GM12865 (cell line): ENCODE data around the gene MTA3.

ENCODE experiments used
- DNase-seq: peaks from one replicate; pipeline ENCODE4 v3.0.0; 2010; ENCODE audit warnings: low read depth
- H3K4me3 ChIP-seq: 2 replicates; pipeline ENCODE4 v1.5.1; 2011; ENCODE audit warnings: mild to moderate bottlenecking, low read depth, low read length, control low read depth
- TF ChIP-seq, protein P1 (sequence below): IDR thresholded peaks from 2 replicates; pipeline ENCODE4 v1.5.1; 2011; ENCODE audit warnings: low read length, control low read depth, low read depth, inconsistent platforms; ENCODE audit not compliant: insufficient read depth; ENCODE audit errors: missing control alignments

MTA3 gene

GRCh38 chr2:42648796-42649195 is 80.4 kb downstream of the MTA3 start:
- TF ChIP-seq, protein P1, sequence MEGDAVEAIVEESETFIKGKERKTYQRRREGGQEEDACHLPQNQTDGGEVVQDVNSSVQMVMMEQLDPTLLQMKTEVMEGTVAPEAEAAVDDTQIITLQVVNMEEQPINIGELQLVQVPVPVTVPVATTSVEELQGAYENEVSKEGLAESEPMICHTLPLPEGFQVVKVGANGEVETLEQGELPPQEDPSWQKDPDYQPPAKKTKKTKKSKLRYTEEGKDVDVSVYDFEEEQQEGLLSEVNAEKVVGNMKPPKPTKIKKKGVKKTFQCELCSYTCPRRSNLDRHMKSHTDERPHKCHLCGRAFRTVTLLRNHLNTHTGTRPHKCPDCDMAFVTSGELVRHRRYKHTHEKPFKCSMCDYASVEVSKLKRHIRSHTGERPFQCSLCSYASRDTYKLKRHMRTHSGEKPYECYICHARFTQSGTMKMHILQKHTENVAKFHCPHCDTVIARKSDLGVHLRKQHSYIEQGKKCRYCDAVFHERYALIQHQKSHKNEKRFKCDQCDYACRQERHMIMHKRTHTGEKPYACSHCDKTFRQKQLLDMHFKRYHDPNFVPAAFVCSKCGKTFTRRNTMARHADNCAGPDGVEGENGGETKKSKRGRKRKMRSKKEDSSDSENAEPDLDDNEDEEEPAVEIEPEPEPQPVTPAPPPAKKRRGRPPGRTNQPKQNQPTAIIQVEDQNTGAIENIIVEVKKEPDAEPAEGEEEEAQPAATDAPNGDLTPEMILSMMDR, result no peak
- H3K4me3 ChIP-seq, result no peak overlapping the region
- no peak for DNase-seq

- H3K4me3 ChIP-seq, result no peak overlapping the region
- TF ChIP-seq, protein P1, result no peak
- DNase-seq, result no peak
Observed at GRCh38 chr2:42651057-42651456, 82.6 kb downstream of the MTA3 start.

GRCh38 chr2:42652086-42652485 is 83.7 kb downstream of the MTA3 start:
- TF ChIP-seq, protein P1, result no peak
- DNase-seq, result peak; percentile 32
- no peak overlapping the region for H3K4me3 ChIP-seq

- no peak for DNase-seq
- no peak overlapping the region for H3K4me3 ChIP-seq
- TF ChIP-seq, protein P1, result no peak
Observed at GRCh38 chr2:42653039-42653438, 84.6 kb downstream of the MTA3 start.

GRCh38 chr2:42653908-42654445 is 85.5 kb downstream of the MTA3 start:
- DNase-seq, result no peak
- TF ChIP-seq, protein P1, result no peak
- no peak overlapping the region for H3K4me3 ChIP-seq

- no peak overlapping the region for H3K4me3 ChIP-seq
- TF ChIP-seq, protein P1, result no peak
- DNase-seq, result no peak
Observed at GRCh38 chr2:42658306-42658705, 89.9 kb downstream of the MTA3 start.

DNA sequence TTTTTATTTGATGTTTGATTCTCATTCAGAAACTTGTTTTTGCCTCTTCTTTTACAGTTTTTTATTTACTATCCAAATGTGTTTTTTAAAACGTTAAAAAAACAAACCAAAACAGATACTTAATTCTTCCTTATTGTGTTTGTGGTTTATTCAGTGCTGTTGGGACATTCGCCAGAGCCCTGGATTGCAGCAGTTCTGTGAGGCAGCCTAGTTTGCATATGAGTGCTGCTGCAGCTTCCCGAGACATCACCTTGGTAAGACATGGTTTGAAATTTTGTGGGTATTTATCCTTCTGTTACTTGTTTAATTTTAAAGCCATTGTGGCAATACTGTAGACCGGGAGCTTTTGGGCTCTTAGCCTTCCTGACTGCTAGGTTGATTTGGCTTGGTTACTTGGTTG is 91.2 kb downstream of the MTA3 start:
- TF ChIP-seq, protein P1, result no peak
- H3K4me3 ChIP-seq, result no peak overlapping the region
- DNase-seq, result no peak
